Breast epithelium (tissue), 4 donors: ENCODE results near the gene SLC25A15. TPM values are rescaled to one million over a fixed set of nuclear protein-coding genes. Genes with fewer than 3 reads are reported as not detected.
"Not testable (repeated sequence)": the region's sequence is repeated elsewhere in the genome, so short reads cannot be mapped to it uniquely, and the experiment has no call there.

Experiments
- DNase-seq, 2 donors: peaks; one replicate each; pipeline ENCODE4 v3.0.0-alpha.2; 2019; ENCODE audit warnings: low spot score in 2 of 2
- H3K27ac ChIP-seq, 2 donors: fragments of 200-600 bp; sonication (generic) in 1 of 2; one replicate each; pipeline ENCODE4 v1.5.1; 2016 to 2019; ENCODE audit warnings: mild to moderate bottlenecking in 1 of 2
- H3K27me3 ChIP-seq, 2 donors: fragments of 200-600 bp; sonication (generic) in 1 of 2; one replicate each; pipeline versions ENCODE4 v1.5.1 to v1.6.0; 2017 to 2019; ENCODE audit warnings: control low read depth in 1 of 2, mild to moderate bottlenecking in 1 of 2
- H3K36me3 ChIP-seq: fragments of 200-600 bp; one replicate; pipeline ENCODE4 v1.5.1; 2019
- H3K4me1 ChIP-seq, 2 donors: fragments of 200-600 bp; sonication (generic); one replicate each; pipeline ENCODE4 v1.5.1; 2016 to 2019; ENCODE audit warnings: control low read depth in 1 of 2
- H3K4me3 ChIP-seq, 3 donors: fragments of 200-600 bp; sonication (generic); 1 replicate in 2 of 3; 2 replicates in 1 of 3; pipeline ENCODE4 v1.5.1; 2016 to 2019; ENCODE audit warnings: mild to moderate bottlenecking in 3 of 3, moderate library complexity in 2 of 3
- H3K9me3 ChIP-seq, 2 donors: fragments of 200-600 bp; sonication (generic) in 1 of 2; one replicate each; pipeline ENCODE4 v1.5.1; 2016 to 2019; ENCODE audit warnings: control low read depth in 1 of 2
- CTCF ChIP-seq, 3 donors: fragments of 450-650 bp; IDR thresholded peaks; one replicate each; pipeline ENCODE4 v1.5.1; 2016 to 2017; ENCODE audit warnings: antibody characterized with exemption in 3 of 3, mild to moderate bottlenecking in 3 of 3, moderate library complexity in 3 of 3
- POLR2A ChIP-seq: fragments of 450-650 bp; IDR thresholded peaks from one replicate; pipeline ENCODE4 v1.6.1; 2016; ENCODE audit warnings: antibody characterized with exemption, mild to moderate bottlenecking, moderate library complexity
- POLR2AphosphoS5 ChIP-seq, 3 donors: sonication (generic); formaldehyde crosslinking; IDR thresholded peaks; one replicate each; pipeline ENCODE4 v1.6.1; 2017; ENCODE audit warnings: antibody characterized with exemption in 3 of 3
- intact Hi-C: fragments of 100-400 bp; cut with DNase I; formaldehyde crosslinking; loops from one replicate; pipeline ENCODE4 v1.15.1; 2023; ENCODE audit warnings: low total_unique reads
- total RNA-seq, 3 donors: library from RNA; depleted of rRNA; stranded (reverse); fragments of >200 nt; gene quantifications; one replicate each; pipeline ENCODE4 v1.1.0, GENCODE V29; 2016

SLC25A15 gene
- total RNA-seq, 3 donors from 2014 or later = 6.9 to 13.4 (median 7.5) TPM

GRCh38 chr13:40813667-40814454 lies 24.4 kb downstream of the SLC25A15 start:
- no peaks in the 10 kb centered on the region for H3K36me3 ChIP-seq
- intact Hi-C loops = no loop called here
- peak in 2 of 3 donors; percentile 28 to 32 for TF ChIP-seq CTCF (IDR thresholded peaks at IDR 0.05)
- TF ChIP-seq POLR2AphosphoS5 (IDR thresholded peaks at IDR 0.05) = no peak
- no peak for TF ChIP-seq POLR2A
- no peaks in the 10 kb centered on the region for H3K27me3 ChIP-seq
- H3K4me3 ChIP-seq = no peak overlapping the region
- DNase-seq = no peak
- no peaks in the 10 kb centered on the region for H3K4me1 ChIP-seq
- no peaks in the 10 kb centered on the region for H3K9me3 ChIP-seq
- H3K27ac ChIP-seq = no peak overlapping the region

GRCh38 chr13:40814803-40815202 lies 25.4 kb downstream of the SLC25A15 start:
- no peak for DNase-seq
- no peak overlapping the region for H3K4me3 ChIP-seq
- TF ChIP-seq CTCF (IDR thresholded peaks at IDR 0.05) (no peak), POLR2A (no peak), POLR2AphosphoS5 (IDR thresholded peaks at IDR 0.05) (no peak)
- no peaks in the 10 kb centered on the region for H3K36me3 ChIP-seq
- H3K27ac ChIP-seq = no peak overlapping the region
- H3K27me3 ChIP-seq = no peaks in the 10 kb centered on the region
- intact Hi-C loops = no loop called here
- H3K9me3 ChIP-seq = no peaks in the 10 kb centered on the region
- no peaks in the 10 kb centered on the region for H3K4me1 ChIP-seq

GRCh38 chr13:40818926-40819325 lies 29.5 kb downstream of the SLC25A15 start:
- H3K4me1 ChIP-seq = no peaks in the 10 kb centered on the region
- H3K4me3 ChIP-seq = no peak overlapping the region
- H3K27ac ChIP-seq = no peak overlapping the region
- DNase-seq = no peak
- intact Hi-C loops = no loop called here
- no peaks in the 10 kb centered on the region for H3K36me3 ChIP-seq
- no peaks in the 10 kb centered on the region for H3K9me3 ChIP-seq
- no peaks in the 10 kb centered on the region for H3K27me3 ChIP-seq
- TF ChIP-seq POLR2AphosphoS5 (IDR thresholded peaks at IDR 0.05) (no peak), POLR2A (no peak), CTCF (IDR thresholded peaks at IDR 0.05) (no peak)

GRCh38 chr13:40819797-40820315 lies 30.4 kb downstream of the SLC25A15 start:
- no peak overlapping the region for H3K4me3 ChIP-seq
- intact Hi-C loops = no loop called here
- no peaks in the 10 kb centered on the region for H3K27me3 ChIP-seq
- no peak for DNase-seq
- H3K9me3 ChIP-seq = no peaks in the 10 kb centered on the region
- H3K36me3 ChIP-seq = no peaks in the 10 kb centered on the region
- H3K4me1 ChIP-seq = no peaks in the 10 kb centered on the region
- no peak overlapping the region for H3K27ac ChIP-seq
- no peak for TF ChIP-seq POLR2AphosphoS5 (IDR thresholded peaks at IDR 0.05)
- TF ChIP-seq POLR2A = no peak
- TF ChIP-seq CTCF (IDR thresholded peaks at IDR 0.05) = no peak

GRCh38 chr13:40839725-40840124 lies 50.3 kb downstream of the SLC25A15 start:
- H3K27me3 ChIP-seq, H3K4me3 ChIP-seq, H3K36me3 ChIP-seq, DNase-seq, H3K27ac ChIP-seq, H3K4me1 ChIP-seq, H3K9me3 ChIP-seq, intact Hi-C loops: not testable (repeated sequence)

- H3K4me1 ChIP-seq, H3K9me3 ChIP-seq, H3K27ac ChIP-seq, H3K27me3 ChIP-seq, H3K36me3 ChIP-seq, intact Hi-C loops, DNase-seq, H3K4me3 ChIP-seq: not testable (repeated sequence)
Measured at GRCh38 chr13:40840955-40841354, 51.5 kb downstream of the SLC25A15 start.

Other genes with a start within 250 kb of the SLC25A15 start
- 100 to 1,000 TPM in 1 of 3 donors, 10 to 100 TPM in 2; 54.1 to 163 (median 67.2) TPM for gene FOXO1, start 123.0 kb upstream of the SLC25A15 start, total RNA-seq
- 10 to 100 TPM; 15.8 to 29.7 (median 23.3) TPM for gene MRPS31, start 18.4 kb upstream of the SLC25A15 start, total RNA-seq
- gene ELF1, start 229.7 kb downstream of the SLC25A15 start, total RNA-seq = 100 to 1,000 TPM; 101 to 138 (median 104) TPM